HG03521 (cell line): ENCODE data around the gene C13orf46.

Experiments used
- ATAC-seq: cut with Tn5 transposase; IDR thresholded peaks from one replicate; pipeline ENCODE4 v1.9.1; 2021; ENCODE audit warnings: mild to moderate bottlenecking, moderate library complexity; ENCODE audit not compliant: unreplicated experiment

Gene C13orf46

GRCh38 chr13:113972451-113973217 is 1.2 kb downstream of the C13orf46 start:
- ATAC-seq: no peak

- ATAC-seq: no peak
Measured at GRCh38 chr13:113971471-113972231, 2.2 kb downstream of the C13orf46 start.

GRCh38 chr13:113970810-113971470 is 2.9 kb downstream of the C13orf46 start:
- ATAC-seq: no peak

- no peak for ATAC-seq
Measured at GRCh38 chr13:113969973-113970611, 3.8 kb downstream of the C13orf46 start.

GRCh38 chr13:113969311-113969972 is 4.4 kb downstream of the C13orf46 start:
- ATAC-seq: no peak

- ATAC-seq: no peak
Measured at GRCh38 chr13:113968463-113969310, 5.2 kb downstream of the C13orf46 start.

- no peak for ATAC-seq
Measured at GRCh38 chr13:113967729-113968462, 6.0 kb downstream of the C13orf46 start.

GRCh38 chr13:113967206-113967720 is 6.6 kb downstream of the C13orf46 start:
- no peak for ATAC-seq

- no peak for ATAC-seq
Measured at GRCh38 chr13:113965968-113966884, 7.7 kb downstream of the C13orf46 start.

- ATAC-seq: no peak
Measured at GRCh38 chr13:113965383-113965874, 8.4 kb downstream of the C13orf46 start.

GRCh38 chr13:113964251-113964995 is 9.5 kb downstream of the C13orf46 start:
- ATAC-seq: no peak

- ATAC-seq: no peak
Measured at GRCh38 chr13:113963376-113963775, 10.5 kb downstream of the C13orf46 start.

- ATAC-seq: no peak
Measured at GRCh38 chr13:113962975-113963374, 10.9 kb downstream of the C13orf46 start.

GRCh38 chr13:113962386-113962785 is 11.5 kb downstream of the C13orf46 start:
- ATAC-seq: no peak

- no peak for ATAC-seq
Measured at GRCh38 chr13:113960276-113960948, 13.5 kb downstream of the C13orf46 start.

GRCh38 chr13:113959198-113959597 is 14.7 kb downstream of the C13orf46 start:
- ATAC-seq: no peak
